Renal pelvis (tissue), 12 donors: ENCODE data around the gene ABCD3. TPM values are rescaled to one million over a fixed set of nuclear protein-coding genes. Genes with fewer than 3 reads are reported as not detected.
"Not testable (repeated sequence)": the region's sequence is repeated elsewhere in the genome, so short reads cannot be mapped to it uniquely, and the experiment has no call there.

Experiments used
- DNase-seq: peaks from one replicate; pipeline ENCODE4 v3.0.0-alpha.2; 2013
- long read RNA-seq, 16 experiments: transcript quantifications; one replicate each; lab custom pipeline, GENCODE V29; 2026
- polyA plus RNA-seq, 3 donors: library from polyadenylated mRNA; unstranded; fragments of 120-200 nt; gene quantifications; one replicate each; pipeline ENCODE4 v1.2.1, GENCODE V29; 2013; ENCODE audit not compliant: insufficient read length in 3 of 3

ABCD3 gene
- 10 to 100 TPM; 54.2 to 73.5 (median 61.5) TPM for polyA plus RNA-seq
- long read RNA-seq, donor 1, partial matches to known transcripts = 7 of 11 reads
- long read RNA-seq, donor 1, other reads (novel, unspliced or antisense) = 0 of 11 reads
- long read RNA-seq, donor 2, transcript ABCD3-202 (23 exons, 3,538 nt) = major isoform, 6 of 18 reads
- long read RNA-seq, donor 2, partial matches to known transcripts = 12 of 18 reads
- long read RNA-seq, donor 2, other reads (novel, unspliced or antisense) = 0 of 18 reads
- long read RNA-seq, donor 3, transcript ABCD3-202 (23 exons, 3,538 nt) = major isoform, 8 of 39 reads
- long read RNA-seq, donor 3, partial matches to known transcripts = 31 of 39 reads
- long read RNA-seq, donor 3, other reads (novel, unspliced or antisense) = 0 of 39 reads
- long read RNA-seq, donor 4, transcript ABCD3-202 (23 exons, 3,538 nt) = major isoform, 6 of 31 reads
- long read RNA-seq, donor 4, partial matches to known transcripts = 25 of 31 reads
- long read RNA-seq, donor 4, other reads (novel, unspliced or antisense) = 0 of 31 reads
- long read RNA-seq, donor 5, partial matches to known transcripts = 0 of 3 reads
- long read RNA-seq, donor 5, other reads (novel, unspliced or antisense) = 0 of 3 reads
- long read RNA-seq, donor 6, partial matches to known transcripts = 29 of 33 reads
- long read RNA-seq, donor 6, other reads (novel, unspliced or antisense) = 0 of 33 reads
- long read RNA-seq, donor 7, transcript ABCD3-202 (23 exons, 3,538 nt) = major isoform, 6 of 44 reads
- long read RNA-seq, donor 7, partial matches to known transcripts = 37 of 44 reads
- long read RNA-seq, donor 7, other reads (novel, unspliced or antisense) = 0 of 44 reads
- long read RNA-seq, donor 8, partial matches to known transcripts = 0 of 2 reads
- long read RNA-seq, donor 8, other reads (novel, unspliced or antisense) = 0 of 2 reads
- long read RNA-seq, donor 9, transcript ABCD3-202 (23 exons, 3,538 nt) = major isoform, 11 of 49 reads
- long read RNA-seq, donor 9, partial matches to known transcripts = 38 of 49 reads
- long read RNA-seq, donor 9, other reads (novel, unspliced or antisense) = 0 of 49 reads
- long read RNA-seq, donor 10, transcript ABCD3-202 (23 exons, 3,538 nt) = major isoform, 5 of 12 reads
- long read RNA-seq, donor 10, partial matches to known transcripts = 6 of 12 reads
- long read RNA-seq, donor 10, other reads (novel, unspliced or antisense) = 0 of 12 reads
- long read RNA-seq, donor 11, partial matches to known transcripts = 9 of 11 reads
- long read RNA-seq, donor 11, other reads (novel, unspliced or antisense) = 0 of 11 reads
- long read RNA-seq, donor 12, transcript ABCD3-202 (23 exons, 3,538 nt) = major isoform, 21 of 45 reads
- long read RNA-seq, donor 12, partial matches to known transcripts = 23 of 45 reads
- long read RNA-seq, donor 12, other reads (novel, unspliced or antisense) = 0 of 45 reads
- long read RNA-seq, donor 13, partial matches to known transcripts = 10 of 12 reads
- long read RNA-seq, donor 13, other reads (novel, unspliced or antisense) = 0 of 12 reads
- long read RNA-seq, donor 14 = 0 reads
- long read RNA-seq, donor 15, transcript ABCD3-202 (23 exons, 3,538 nt) = major isoform, 5 of 12 reads
- long read RNA-seq, donor 15, partial matches to known transcripts = 7 of 12 reads
- long read RNA-seq, donor 15, other reads (novel, unspliced or antisense) = 0 of 12 reads
- long read RNA-seq, donor 16, transcript ABCD3-202 (23 exons, 3,538 nt) = major isoform, 6 of 25 reads
- long read RNA-seq, donor 16, partial matches to known transcripts = 18 of 25 reads
- long read RNA-seq, donor 16, other reads (novel, unspliced or antisense) = 0 of 25 reads

DNA sequence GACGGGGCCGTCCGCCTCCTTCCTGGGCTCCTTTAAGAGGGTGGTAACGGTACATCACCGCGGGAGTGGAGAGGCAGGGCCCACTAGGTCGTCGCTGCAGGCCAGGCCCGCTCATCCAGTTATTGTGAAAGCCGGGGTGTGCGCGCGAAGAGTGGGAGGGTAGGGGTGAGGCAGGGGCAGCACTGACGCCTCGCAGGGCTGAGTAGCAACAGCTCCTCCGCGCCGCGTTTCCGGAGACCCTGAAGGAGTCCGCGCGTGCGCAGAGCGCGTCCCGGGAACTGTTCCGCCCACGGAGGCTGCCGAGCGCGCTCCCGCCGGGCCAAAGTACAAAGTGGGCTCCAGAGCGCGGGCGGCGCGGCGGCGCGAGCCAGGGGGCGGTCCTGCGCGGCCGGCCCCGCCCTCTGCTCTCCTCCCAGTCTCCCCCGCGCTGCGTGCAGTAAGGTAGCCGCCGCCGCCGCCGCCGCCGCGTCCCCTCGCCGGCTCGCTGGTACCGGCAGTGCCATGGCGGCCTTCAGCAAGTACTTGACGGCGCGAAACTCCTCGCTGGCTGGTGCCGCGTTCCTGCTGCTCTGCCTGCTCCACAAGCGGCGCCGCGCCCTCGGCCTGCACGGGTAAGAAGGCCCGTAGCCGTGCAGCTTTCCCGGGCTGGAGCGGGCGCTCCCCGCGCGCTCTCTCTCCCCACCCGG lies at the start of gene ABCD3:
TSS of gene ABCD3 (plus strand) at position 412 of the 686 bp plus-strand sequence. CDS start at position 502, 90 bp downstream.
- DNase-seq = peak; percentile 98

DNA sequence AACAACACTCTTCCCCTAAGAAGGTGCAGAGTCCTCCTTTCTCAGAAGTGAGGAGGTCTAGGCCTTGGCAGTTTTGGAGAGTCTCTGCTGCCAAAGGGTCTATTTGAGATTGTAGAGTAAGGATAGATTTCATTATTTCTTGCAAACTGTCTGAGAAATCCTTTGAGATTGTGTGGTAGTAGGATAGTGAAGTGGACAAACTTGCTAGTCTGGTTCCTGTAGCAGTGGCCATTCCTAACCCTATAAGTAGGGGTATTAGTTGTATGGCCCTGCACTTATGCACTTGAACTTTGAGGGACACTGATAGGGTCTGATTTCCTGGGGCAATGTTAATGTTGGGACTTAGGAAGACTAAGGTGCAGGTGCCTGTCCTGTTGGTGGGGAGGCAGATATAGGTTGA lies 45.4 kb upstream of the ABCD3 start:
- DNase-seq = not testable (repeated sequence)

DNA sequence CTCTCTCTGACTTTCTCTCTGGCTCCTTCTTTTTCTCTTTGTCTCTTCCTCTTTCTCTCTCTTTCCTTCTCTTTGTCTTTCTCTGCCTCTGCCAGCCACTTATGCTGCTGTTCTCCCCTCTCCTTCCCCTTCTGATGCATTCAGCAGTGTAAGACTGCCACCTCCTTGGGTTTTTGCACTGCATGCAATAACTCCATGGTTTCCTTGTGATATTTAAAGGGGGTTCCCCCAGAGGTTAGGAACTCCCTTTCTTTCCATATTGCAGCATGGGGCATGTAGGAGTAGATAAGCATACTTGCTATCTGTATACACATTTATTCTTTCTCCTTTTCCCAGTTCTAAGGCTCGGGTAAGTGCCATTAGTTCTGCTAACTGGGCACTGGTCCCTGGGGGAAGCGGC lies 44.9 kb upstream of the ABCD3 start:
- not testable (repeated sequence) for DNase-seq

DNA sequence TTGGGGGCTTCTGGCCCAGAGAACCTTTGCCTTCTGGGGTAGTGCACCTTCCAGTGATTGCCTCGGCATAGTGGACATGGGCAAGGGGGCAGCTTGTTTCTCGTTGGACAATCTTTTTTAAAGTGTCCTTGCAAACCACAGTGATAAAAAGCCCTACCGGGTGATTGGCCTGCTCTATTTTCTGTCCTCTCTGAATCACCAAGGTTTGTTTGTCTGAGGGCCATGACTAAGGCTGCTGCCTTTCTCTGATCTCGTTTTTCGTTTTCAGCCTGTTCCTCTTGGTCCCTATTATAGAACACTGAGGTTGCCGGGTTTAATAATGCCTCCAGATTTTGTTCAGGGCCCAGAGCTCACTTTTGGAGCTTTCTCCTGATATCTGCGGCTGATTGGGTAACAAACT lies 42.5 kb upstream of the ABCD3 start:
- DNase-seq = not testable (repeated sequence)

DNA sequence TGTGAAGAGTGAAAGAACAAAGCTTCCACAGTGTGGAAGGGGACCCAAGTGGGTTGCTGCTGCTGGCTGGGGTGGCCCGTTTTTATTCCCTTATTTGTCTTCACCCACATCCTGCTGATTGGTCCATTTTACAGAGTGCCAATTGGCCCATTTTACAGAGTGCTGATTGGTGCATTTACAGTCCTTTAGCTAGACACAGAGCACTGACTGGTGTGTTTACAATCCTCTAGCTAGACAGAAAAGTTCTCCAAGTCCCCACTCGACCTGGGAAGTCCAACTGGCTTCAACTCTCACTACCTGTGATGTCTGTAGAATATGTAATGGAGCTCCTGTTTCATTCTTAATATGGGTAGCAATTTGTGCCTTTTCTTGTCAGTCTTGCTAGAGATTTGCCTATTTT lies 39.7 kb upstream of the ABCD3 start:
- not testable (repeated sequence) for DNase-seq

DNA sequence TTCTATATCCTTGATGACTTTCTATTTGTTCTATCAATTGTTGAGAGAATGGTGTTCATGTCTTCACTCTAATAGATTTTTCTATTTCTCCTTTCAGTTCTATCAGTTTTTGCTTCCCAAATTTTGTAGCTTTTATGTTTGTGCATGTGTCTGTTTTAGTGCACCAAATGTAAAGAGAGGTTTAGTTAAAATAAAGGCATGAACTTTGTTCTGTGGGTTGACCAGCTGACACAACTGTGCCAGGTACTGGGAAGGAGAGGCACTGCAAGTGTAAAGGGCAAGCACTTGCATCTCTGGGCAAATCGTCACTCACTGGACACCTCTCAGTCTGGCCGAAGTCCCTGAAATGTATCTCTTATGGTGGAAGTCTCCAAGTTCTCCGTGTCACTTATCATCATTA lies 38.6 kb upstream of the ABCD3 start:
- DNase-seq = no peak

DNA sequence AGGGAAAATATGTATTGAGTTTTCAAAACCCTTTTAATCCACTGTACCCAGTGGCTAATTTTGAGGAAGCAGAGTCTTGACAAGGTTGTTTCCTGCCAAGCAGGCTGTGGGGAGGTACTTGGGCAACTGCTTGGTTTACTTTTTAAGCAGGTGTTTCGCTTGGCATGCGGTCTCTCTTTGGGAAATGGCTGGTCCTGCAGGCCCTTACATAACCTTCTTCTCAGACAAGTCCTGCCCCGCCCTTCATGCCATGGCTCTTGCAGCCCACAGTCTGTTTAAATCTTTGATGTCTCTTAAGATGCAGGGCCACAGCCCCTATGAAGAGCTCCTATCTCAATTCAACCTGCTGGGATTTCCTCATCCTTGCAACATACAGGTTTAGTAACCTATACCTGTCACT lies 36.0 kb upstream of the ABCD3 start:
- DNase-seq = no peak

DNA sequence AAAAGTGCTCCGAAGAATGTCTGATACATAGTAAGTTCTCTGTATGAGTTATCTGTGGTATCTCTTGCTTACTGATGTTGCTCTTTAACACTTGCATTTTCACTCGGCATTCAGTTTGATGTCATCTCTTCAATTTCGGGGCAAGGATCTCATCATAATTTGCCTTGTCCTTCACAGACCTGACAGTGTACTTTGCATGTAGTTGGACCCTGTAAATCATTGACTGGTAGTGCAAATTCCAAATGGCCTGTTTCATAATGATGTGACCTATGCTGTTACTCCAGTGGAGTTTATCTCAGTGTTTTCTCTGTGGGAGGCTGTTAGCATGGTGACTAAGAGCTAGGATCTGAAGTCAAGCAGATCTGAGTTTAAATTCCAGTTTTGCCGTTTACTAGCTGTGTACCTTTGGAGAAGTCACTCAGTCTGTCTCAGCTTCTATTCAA lies 34.2 kb upstream of the ABCD3 start:
- DNase-seq = peak; percentile 68

DNA sequence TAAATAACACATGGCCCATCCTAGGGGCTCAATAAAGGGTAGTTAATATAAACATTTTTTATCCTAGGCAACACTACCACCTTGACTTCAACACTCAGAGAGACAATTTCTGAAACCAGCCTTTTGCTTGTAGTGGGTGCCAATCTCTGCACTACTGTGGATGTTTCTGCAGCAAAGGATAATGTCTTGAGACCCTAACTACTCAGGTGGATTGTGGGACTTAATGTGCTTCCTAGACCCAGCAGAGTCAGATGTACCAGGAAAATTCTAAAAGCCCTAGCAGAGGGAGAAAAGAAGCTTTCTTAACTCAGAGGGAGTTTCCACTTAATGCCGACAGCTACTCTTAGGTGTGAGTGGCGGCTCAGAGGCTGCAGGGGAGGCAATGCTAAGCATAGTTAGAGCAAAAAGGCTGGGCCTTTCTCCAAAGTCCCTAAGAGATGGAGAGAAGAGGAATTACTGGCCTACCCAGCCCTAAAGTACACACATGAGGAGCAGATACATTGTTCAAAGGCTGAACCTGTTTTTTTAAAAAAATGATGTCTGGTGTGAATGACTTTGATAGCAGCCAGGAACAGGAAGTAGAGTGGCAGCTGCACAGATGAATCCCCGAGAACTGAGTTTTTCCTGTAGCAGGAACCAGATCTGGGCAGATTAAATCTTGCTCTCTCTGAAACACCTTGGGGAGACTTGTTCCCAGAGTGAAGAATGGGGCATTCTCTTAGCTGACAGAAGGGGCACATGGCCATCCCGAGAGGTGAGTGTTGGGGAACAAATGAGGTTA lies 33.5 kb upstream of the ABCD3 start:
- DNase-seq = no peak

DNA sequence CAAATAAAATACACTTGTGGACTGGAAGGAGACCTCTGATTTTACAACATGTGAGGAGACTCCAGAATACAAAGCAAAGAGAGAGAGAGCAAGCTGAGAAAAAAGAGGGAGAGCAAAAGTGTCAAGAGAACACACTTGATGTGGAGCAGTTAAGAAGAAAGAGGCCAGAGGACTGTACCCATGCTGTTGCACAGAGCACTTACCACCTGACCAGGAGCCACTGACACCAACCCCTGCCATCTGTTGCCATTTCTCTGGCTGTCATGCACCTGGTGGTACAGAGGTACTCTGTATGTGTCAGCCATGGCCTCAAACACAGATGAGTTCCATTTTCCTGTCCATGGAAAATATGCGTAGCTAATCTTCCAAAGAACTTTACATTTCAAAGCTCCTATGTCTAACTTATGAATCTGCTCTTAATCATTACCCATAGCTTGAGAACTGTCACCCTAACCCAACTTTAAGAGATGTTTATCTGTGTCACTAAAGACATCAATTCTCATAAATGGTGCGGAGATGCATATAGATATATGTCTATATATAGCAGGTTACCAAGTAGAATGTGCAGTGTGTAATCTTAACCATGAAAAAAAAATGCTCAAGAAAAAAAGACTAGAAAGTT lies 32.8 kb upstream of the ABCD3 start:
- DNase-seq = no peak

DNA sequence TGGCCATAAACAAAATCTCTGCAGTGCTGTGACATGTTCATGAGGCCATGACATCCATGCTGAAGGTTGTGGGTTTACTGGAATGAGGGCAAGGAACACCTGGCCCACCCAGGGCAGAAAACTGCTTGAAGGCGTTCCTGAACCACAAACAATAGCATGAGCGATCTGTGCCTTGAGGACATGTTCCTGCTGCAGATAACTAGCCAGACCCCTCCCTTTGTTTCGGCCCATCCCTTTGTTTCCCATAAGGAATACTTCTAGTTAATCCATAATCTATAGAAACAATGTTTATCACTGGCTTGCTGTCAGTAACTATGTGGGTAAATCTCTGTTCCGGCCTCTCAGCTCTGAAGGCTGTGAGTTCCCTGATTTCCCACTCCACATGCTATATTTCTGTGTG lies 28.9 kb upstream of the ABCD3 start:
- DNase-seq = no peak

DNA sequence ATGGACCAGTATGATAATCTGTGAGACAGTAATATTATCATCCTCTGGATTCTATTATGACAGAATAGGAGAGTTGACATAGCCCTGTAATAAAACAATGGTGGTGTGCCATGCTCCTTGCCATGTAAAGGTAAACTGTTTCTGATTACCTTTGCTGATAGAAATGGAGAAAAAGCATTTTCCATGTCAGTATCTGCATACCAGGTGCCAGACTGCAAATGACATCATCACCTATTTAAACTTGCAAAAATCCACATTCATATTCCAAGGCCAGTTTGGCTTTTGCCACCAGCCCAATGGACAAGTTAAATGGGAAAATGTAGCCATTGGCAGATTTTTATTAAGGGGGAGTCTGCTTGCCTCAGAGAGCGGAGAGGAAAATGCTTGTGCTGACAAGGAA lies 23.9 kb upstream of the ABCD3 start:
- no peak for DNase-seq

DNA sequence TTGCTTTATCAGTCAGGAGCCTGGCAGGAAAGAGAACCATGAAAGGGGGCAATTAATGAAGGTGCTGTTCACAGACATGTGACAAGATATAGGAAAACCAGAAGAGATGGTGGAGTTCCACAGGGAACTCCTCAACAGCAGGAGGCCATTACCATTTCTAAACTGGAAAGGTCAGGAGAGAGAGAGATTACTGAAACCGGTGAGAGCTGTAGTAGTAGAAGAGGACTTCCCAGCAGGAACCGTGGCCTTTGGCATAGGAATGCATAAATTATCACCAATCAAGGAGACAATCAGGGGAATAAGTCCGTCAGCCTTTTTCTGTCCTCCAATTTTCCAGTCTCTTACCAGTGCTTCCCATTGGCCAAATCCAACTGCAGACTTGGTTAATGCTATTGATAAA lies 23.0 kb upstream of the ABCD3 start:
- DNase-seq = no peak

DNA sequence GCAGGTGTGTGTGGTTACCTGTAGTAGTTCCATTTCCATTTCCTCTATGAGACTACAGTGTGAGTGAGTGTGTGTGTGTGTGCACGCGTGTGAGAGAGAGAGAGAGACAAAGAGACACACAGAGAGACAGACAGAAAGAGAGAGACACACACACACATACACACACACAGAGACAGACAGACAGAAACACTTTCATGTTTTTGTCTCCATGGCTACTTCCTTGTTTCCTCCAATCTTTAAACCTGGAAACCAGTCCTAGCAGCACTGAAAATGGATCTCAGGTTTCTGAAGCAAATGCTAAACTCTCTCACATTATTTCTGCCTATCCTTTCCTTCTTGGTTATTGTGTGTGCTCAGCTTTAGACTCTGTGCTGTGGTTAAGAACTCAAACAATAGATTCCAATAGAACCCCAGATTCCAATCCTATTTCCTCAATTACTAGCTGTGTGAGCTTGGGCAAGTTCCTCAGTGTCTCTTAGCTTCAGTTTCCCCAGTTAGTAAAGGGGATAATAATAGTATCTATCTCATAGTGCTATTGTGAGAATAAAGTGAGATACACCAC lies 22.4 kb upstream of the ABCD3 start:
- DNase-seq = no peak

DNA sequence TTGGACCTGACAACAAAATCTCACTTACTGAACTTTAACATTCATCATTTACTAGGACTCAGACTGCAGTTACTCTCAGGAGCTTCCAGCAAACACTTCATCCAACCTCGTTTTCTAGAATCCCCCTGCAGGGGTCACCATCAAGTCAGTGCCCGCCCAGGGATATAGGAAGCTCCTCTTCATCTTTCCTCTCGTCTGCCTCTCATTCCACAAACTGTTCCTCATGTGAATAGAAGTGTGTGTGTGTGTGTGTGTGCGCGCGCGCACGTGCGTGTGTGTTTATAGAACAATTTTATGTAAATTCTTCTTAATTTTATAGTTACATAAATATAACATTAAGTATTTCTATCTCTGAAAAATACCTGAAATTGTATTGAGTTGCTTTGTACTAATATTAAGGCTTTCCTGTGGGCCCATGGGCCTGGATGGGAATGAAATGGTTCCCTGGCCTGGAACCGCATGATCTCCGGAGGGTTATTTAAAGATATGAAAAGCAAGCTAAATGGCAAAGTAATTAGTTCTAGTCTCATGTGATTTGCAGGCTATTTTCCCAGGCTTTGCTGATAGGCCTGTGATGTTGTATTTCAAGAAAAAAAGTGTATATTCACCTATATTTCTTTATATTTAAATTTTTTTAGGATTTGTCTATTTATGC lies 21.7 kb upstream of the ABCD3 start:
- DNase-seq = no peak

DNA sequence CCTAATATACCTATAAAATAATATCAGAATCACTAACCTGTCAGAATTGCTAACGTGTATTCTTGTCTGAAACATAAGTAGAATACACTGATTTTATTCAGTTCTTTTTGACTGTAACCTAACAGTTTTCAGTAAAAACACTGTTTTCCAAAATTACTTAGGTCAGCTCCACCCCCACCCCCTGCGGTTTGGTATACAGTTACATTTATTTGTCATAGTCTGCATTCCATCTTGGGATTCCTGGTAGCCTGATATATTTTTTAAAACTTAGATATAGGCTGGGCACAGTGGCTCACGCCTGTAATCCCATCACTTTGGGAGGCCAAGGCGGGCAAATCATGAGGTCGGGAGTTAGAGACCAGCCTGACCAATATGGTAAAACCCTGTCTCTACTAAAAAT lies 19.8 kb upstream of the ABCD3 start:
- DNase-seq = no peak

DNA sequence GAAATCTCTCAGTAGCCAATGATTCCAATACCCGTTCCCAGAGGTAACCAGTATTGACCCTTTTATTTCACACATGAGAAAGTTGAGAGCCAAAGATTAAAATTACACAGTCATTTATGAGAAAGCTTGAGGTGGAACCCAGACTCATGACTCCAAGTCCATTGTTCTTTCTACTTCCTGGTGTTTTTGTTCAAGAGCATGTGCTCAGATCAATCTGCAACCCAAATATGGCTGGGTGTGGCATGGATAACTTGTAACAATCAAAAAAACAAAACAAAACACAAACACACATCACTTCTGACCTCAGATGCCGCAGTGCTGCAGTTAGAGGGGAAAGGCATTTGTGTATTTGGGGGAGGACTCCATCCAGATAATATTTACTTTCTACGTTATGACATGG lies 18.7 kb upstream of the ABCD3 start:
- no peak for DNase-seq

DNA sequence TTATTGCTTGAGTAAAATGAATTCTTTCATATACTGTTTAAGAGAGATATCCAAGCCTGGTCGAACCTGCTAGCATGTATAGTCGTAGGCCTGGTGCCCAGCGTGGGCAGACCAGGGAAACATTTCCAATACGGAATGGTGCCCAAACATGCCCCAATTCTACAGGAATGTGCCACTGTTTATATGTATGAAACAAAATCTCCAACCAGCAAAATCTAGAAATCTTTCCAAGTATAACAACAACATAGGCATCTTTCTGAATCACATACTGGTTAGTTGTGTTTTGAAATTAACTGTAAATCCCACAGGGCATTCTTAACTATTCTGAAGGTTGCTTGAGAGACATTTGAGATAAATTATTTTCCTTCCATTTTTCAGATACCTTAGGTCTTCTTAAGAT lies 17.0 kb upstream of the ABCD3 start:
- DNase-seq = no peak
